Stimulated activated naive CD4-positive, alpha-beta T cell treated with Interleukin-2 at 50 U/mL for 16 hours (primary cell): ENCODE measurements around the gene RBM10.

Experiments used
- DNase-seq: peaks from one replicate; lab custom pipeline; 2025; lab: John Stamatoyannopoulos, UW

Gene RBM10

GRCh38 chrX:47178337-47178736 lies 33.3 kb downstream of the RBM10 start:
- no peak for DNase-seq

GRCh38 chrX:47179221-47179927 lies 34.4 kb downstream of the RBM10 start:
- DNase-seq: no peak

GRCh38 chrX:47179928-47180255 lies 34.9 kb downstream of the RBM10 start:
- DNase-seq: no peak

GRCh38 chrX:47180346-47180745 lies 35.3 kb downstream of the RBM10 start:
- no peak for DNase-seq

GRCh38 chrX:47181301-47181700 lies 36.3 kb downstream of the RBM10 start:
- DNase-seq: no peak

- no peak for DNase-seq
Observed at GRCh38 chrX:47182106-47182700, 37.2 kb downstream of the RBM10 start.

- DNase-seq: no peak
Observed at GRCh38 chrX:47184486-47184885, 39.5 kb downstream of the RBM10 start.

- DNase-seq: no peak
Observed at GRCh38 chrX:47185241-47185640, 40.2 kb downstream of the RBM10 start.

GRCh38 chrX:47186096-47186740 lies 41.2 kb downstream of the RBM10 start:
- DNase-seq: no peak

- DNase-seq: no peak
Observed at GRCh38 chrX:47187106-47187677, 42.2 kb downstream of the RBM10 start.

- no peak for DNase-seq
Observed at GRCh38 chrX:47189906-47190305, 44.9 kb downstream of the RBM10 start.

GRCh38 chrX:47190445-47191269 lies 45.6 kb downstream of the RBM10 start:
- DNase-seq: peak; percentile 80

- DNase-seq: peak; percentile 60
Observed at GRCh38 chrX:47191331-47191730, 46.3 kb downstream of the RBM10 start.

GRCh38 chrX:47191806-47192401 lies 46.9 kb downstream of the RBM10 start:
- DNase-seq: no peak

- DNase-seq: peak; percentile 89
Observed at GRCh38 chrX:47193475-47194193, 48.6 kb downstream of the RBM10 start, which contains the start of gene UBA1. UBA1 (plus strand) TSS chrX:47193829; CDS start chrX:47198803, 4,974 bp downstream.

GRCh38 chrX:47194194-47194787 lies 49.3 kb downstream of the RBM10 start:
- DNase-seq: no peak

- no peak for DNase-seq
Observed at GRCh38 chrX:47196098-47196497, 51.1 kb downstream of the RBM10 start.

GRCh38 chrX:47197526-47197925 lies 52.5 kb downstream of the RBM10 start:
- no peak for DNase-seq

- DNase-seq: no peak
Observed at GRCh38 chrX:47198026-47198686, 53.1 kb downstream of the RBM10 start.

GRCh38 chrX:47198687-47199080 lies 53.7 kb downstream of the RBM10 start:
- DNase-seq: no peak
